NCI-H460 (cell line): ENCODE results near the gene MTCL1. TPM values are rescaled to one million over a fixed set of nuclear protein-coding genes. Genes with fewer than 3 reads are reported as not detected.

ENCODE experiments used
- DNase-seq: peaks from one replicate; pipeline ENCODE4 v3.0.0-alpha.2; 2016; ENCODE audit warnings: low read depth; ENCODE audit errors: extremely low read depth
- total RNA-seq: library from RNA; depleted of rRNA; stranded (reverse); fragments of >200 nt; shearing (Covaris generic); gene quantifications from 2 replicates; pipeline ENCODE4 v1.2.3, GENCODE V29; 2014

MTCL1 gene
- total RNA-seq, 1 experiment from 2014 or later = 27.0 TPM

DNA sequence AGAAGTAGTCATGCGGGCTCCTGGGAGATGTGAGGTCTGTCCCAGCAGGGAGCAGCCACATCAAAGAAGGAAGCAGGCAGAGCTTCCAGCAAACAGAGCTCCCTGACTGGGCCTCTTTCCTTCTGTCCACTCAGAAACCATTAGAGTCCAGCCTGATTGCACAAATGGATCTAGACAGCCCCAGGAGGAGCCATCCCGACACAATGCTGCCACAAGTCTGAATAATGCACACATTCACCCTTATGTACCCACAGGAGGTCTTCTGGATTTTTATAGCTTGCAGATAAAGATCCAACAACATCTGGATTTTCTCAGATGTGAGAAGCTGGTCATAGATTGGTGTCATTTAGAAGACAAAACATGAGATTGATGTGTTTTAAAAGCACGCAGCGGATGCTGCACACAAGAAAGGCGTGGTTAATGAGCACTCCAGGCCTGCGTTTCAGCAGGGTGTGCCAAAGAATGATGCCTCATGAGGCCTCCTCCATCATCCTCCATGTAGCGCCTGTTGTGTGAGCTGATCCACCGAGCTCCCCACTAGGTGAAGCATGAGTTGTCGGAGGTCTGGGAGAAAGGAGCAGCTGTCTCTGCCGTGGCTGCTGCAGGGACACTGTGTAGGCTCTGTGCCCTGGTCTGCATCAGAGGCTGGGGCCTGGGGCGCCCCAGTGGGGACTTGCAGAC, 60.6 kb downstream of the MTCL1 start:
- DNase-seq = no peak

DNA sequence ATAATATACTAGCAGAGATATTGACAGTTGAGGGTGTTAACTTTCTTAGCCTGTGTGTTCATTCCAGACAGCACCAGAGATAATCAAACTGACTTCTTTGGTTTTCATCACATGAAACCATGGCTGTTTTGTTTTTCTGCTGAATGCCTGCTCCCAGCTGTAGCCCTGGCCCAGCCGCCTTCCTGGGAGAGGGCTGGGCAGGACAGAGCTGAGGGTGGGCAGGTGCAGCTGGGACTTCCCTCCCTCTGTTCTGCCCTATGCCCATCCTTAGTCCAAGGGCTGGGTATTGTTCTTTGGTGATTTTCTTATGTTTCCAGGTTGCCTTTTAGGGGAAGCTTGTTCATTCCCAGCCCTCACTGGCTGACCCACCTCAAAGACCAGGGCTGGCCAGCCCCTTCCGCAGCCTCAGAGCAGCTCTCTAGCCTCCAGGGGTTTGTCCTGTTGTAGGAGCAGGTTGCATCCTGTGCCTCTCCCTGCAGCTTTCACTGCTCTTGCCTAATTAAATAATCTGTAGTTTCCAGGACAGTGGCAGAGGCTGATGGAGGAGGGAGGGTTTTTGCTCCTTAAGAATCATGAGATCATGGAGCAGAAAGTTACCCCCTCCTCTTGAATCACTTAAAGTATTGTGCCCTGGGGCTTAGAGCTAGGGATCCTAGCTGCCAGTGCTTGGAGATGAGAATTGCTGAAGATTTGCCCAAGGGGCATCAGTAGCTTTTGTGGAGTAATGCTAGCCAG, 61.4 kb downstream of the MTCL1 start:
- DNase-seq = no peak

DNA sequence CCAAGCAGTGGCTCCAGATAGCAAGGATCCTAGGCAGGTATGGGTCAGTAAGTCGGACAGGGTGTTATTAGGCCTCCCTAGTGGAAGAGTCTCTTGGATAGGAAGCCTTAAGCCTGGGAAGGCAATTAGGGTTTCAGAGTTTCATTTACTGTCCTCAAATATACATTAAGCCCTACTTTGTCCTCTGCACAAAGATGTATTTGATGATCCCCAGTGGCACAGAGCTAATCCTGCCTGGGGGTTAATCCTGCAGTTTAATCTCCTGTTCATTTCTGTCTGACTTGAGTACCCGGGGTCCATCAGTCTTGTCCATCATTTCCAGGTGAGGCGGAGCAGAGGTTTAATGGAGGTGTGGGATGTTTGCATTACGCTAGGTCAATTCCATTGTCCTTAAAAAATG, 62.0 kb downstream of the MTCL1 start:
- DNase-seq = no peak

DNA sequence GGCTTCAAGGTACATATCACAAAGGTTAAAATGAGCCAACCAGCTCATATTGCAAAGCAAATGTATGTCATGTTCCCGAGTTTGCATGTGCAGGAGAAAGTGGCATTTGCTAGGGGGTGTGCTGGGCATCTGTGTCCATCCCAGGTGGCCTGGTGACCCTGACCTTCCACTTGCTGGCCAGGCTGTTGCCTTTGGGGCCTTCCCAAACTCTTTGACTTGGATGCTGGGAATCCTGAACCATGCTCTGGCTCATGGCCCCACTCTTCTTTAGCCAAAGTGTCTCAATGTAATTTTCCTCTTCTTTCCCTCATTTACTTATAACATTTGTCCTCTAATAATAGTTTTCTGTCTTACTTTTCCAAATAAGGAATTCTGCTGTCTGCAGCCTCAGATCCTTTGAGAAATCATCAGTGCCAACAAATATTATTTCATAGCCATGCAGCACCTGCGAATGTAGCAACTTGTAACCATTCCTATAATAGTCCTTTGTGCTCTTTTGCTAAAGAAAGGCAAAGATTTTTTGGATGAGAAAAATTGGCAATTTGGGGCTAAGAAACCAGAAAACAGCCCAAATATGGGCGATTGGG, 64.2 kb downstream of the MTCL1 start:
- no peak for DNase-seq

DNA sequence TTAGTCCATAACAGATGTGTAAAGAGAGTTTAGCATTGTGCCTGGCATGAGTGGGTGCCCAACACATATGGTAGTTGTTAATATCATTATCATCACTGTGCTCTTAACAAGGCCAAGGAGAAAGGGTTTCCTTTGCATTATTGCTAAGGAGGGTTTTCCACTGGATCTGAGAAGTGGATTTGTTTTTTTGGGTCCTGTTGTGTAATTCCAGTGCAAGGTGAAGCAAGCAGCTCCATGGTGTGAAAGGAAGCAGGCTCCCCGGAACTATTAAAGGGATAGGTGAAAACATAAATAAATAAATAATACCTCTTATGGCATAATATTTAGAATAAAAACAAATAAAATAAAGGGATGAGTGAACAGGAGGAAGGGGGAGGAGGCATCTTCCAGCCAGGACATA, 65.3 kb downstream of the MTCL1 start:
- no peak for DNase-seq

DNA sequence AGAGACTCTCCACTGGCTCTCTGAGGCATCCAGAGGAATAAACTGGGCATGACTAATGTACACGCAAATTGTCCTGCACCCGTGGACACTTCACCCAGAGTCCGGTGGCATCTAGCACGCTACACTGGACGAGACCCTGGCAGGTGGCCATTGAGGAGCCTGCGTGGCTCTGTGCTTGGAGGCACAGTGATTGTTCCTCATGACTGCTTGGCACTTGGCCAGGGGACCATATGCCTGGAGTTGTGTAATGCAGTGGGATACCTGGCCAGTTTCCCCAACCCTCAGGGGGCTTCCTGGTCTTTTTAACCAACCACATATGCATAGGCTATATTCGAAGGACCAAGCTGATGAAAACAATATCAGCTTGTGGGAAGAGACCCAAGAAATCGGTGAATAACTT, 66.6 kb downstream of the MTCL1 start:
- no peak for DNase-seq

DNA sequence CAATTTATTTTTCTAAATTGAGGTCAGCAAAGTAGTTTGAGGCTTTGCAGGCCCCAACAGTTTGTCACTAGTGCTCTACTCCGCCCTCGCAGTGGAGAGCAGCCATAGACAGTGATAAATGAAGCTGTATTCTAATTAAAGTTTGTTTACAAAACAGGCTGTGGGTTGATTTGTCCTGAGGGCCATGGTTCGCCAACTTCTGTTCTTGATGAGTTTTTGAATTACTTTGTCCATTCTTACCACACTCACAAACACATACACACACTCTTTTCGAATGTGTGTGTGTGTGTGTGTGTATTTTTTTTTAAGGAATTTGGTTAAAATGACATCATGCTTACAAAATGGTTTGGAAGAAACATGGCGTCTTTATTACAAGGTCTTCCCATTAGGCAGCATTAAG, 68.6 kb downstream of the MTCL1 start:
- no peak for DNase-seq

DNA sequence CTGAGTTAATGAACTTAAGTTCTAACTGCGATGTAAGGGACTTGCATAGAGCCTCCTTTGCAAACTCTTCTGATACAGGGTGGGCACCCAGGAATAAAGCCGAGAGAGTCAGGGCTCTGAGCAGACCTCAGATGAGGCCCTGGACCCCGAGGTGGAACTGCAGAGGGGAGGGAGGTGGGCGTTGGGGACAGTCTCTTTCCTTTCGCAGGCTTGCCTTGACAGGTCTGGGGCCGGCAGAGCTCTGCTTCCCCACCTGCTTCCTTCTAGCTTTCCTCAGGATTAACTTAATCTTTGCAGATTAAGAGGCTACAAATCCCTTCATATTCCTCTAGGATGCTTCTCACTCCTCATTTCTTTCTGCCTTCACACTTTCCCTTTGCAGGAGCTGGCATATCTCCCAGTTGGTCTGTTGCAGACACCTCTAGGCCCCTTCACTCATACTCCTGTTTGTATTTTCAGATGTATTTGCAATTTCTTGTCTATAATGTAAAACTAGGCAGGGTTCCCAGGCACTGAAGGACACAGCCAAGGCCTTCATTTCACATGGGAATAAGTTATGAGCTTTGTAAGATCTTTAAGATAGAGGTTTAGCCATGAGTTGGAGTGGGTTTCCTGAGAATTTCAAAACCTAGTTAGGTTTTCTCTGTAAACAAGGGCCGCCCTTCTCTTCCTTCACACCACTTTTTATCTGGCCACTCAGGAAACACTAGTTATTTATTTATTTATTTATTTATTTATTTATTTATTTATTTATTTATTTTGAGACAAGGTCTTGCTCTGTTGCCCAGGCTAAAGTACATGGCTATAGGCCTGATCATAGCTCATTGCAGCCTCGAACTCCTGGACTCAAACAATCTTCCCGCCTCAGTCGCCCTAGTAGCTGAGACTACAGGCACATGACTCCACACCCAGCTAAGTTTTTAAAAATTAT, 70.9 kb downstream of the MTCL1 start:
- DNase-seq = no peak

DNA sequence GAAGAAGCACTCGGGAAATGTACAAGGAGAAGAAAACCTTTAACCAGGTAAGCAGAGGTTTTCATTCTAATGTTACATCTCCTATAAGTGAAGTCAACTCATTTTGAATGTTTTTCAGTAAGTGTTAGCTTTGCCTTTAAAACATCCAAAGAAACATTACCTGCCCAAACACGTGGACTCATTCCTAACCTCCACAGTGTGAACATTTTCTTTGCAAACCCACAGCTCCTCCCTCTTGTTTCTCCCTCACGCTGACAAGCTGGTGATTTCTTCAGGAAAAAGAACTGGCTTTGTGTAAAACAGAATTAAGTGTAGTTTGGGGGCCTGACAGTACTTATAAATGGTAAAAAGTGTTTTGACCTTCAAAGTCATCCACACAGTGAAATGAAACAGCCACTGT, 72.5 kb downstream of the MTCL1 start:
- no peak for DNase-seq

DNA sequence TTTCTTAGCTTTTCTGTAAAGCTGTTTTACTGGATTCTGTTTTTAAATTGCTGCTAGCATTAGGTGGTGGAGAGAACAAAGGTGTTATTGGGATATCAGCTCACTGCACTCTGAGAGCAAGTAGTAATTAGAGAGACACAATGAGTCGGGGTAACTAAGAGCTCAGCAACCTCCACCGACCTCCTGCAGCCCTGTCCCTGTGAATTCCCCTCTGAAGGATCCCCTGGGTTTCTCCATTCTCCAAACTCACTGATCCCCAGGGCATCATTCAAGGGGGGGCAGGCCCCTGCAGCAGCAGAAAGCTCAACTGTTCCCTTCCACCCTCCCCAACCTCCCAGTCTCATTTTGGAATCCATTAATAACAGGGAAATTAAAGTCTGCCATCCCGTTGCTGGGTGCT, 73.0 kb downstream of the MTCL1 start:
- DNase-seq = no peak

DNA sequence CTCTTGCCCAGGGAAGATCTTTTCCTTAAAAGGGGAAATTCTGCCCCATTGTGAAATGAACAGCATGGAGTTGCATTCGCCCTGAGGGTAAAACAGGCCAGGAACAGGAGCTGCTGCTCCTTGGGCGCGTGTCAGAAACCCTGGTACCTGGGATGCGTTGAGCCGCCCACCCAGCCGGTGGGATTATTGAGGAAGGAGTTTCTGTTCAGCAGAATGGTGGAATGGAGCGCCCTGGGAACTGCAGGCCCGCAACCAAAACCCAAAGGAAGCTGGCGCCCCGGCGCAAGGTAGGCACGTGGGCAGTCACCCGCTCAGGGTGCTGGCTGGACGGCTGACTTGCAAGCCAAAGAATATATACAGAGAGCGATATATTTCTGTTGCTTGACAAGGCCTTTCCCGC, 73.5 kb downstream of the MTCL1 start:
- DNase-seq = no peak

DNA sequence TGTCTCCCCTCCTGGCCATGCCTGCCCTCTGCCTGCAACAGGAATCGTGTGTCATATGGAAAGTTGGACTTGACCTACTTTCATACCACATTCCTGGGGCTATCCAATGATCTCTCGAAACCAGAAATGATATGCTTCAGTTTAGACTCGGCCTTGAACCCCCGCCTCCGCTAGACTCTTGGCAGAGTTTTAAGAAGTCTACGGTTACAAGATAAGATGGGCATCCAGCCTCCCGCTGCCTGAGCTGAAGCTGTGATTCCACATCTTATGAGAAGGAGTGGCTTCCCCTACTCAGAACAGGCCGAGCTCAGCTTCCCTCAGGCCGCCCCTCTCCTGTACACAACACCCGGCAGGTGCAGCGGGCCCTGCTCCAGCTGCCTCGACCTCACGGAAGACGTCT, 73.9 kb downstream of the MTCL1 start:
- DNase-seq = no peak

DNA sequence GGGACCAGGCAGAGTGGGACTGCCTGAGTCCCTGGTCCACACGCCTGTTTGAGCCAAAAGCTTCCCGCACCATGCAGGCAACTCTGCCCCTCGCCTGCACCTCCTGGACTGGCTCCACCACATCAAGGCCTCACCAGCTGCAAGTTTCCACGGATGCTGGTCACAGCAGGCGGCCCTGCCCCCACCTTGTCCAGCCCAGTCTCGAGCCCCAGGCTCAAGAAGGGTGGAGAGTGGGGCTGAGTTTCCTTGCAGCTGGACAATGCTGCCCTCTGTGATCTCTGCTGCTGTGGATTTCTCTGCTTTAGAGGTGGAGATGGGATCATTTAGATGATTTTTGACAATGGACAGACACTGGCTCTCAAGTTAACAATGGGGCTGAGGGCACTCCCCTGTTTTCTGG, 74.9 kb downstream of the MTCL1 start:
- no peak for DNase-seq

DNA sequence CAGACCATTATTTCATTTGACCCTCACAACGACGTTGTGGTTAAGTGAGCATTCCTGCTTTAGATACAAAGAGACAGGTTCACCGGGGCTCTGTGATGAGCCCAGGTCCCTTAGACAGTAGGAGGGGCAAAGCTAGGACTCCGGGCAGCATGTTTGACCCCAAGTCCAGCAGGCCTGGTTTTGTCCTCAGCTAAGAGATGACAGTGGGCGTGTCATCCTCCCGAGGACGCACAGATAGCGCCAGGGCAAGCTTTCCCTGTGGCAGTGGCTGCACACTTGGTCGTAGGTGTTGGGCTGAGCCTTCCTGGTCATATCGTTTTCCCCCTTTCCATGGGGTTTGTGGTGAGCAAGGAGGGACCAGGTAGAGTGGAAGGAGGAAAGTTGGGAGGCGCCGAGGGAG, 76.3 kb downstream of the MTCL1 start:
- no peak for DNase-seq

DNA sequence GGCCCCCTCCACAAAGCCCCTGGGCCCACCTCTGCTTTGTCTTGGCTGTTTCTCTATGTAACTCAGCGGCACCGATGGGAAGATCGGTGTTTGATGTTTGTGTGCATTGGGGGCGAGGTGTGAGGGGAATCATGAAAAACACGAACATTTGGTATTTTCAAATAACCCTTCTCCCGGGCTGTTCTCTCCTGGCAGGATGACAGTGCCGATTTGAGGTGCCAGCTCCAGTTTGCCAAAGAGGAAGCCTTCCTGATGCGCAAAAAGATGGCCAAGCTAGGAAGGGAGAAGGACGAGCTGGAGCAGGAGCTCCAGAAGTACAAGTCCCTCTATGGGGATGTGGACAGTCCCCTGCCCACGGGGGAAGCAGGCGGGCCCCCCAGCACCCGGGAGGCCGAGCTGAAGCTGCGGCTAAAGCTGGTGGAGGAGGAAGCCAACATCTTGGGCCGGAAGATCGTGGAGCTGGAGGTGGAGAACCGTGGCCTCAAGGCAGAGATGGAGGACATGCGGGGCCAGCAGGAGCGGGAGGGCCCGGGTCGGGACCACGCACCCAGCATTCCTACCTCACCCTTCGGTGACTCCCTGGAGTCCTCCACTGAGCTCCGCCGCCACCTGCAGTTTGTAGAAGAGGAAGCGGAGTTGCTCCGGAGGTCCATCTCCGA, 78.1 kb downstream of the MTCL1 start:
- no peak for DNase-seq

DNA sequence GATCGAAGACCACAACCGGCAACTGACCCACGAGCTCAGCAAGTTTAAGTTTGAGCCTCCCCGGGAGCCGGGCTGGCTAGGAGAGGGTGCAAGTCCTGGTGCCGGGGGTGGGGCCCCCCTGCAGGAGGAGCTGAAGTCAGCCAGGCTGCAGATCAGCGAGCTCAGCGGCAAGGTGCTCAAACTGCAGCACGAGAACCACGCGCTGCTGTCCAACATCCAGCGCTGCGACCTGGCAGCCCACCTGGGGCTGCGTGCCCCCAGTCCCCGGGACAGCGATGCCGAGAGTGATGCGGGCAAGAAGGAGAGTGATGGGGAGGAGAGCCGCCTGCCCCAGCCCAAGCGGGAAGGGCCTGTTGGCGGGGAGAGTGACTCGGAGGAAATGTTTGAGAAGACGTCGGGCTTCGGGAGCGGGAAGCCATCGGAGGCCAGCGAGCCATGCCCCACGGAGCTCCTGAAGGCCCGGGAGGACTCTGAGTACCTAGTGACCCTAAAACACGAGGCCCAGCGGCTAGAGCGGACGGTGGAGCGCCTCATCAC, 78.7 kb downstream of the MTCL1 start:
- no peak for DNase-seq

DNA sequence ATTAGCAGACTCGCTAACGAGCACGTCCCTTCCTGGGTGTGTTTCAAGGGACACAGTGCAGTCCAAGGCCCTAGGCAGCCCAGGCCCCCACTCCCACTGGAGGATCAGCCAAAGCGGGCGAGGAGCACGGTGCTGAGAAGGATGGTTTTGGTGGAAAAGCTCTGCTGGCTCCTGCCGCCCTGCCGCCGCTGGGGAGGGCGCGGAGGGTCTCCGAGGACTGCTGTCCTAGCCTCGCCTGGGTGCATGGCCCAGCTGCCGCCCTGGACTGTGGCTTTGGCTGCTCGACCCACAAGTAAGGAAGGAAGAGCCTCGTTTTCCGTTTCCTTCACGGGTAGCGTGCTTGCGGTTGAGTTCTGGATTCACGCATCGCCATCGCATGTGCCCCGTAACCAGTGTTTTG, 79.9 kb downstream of the MTCL1 start:
- DNase-seq = no peak

DNA sequence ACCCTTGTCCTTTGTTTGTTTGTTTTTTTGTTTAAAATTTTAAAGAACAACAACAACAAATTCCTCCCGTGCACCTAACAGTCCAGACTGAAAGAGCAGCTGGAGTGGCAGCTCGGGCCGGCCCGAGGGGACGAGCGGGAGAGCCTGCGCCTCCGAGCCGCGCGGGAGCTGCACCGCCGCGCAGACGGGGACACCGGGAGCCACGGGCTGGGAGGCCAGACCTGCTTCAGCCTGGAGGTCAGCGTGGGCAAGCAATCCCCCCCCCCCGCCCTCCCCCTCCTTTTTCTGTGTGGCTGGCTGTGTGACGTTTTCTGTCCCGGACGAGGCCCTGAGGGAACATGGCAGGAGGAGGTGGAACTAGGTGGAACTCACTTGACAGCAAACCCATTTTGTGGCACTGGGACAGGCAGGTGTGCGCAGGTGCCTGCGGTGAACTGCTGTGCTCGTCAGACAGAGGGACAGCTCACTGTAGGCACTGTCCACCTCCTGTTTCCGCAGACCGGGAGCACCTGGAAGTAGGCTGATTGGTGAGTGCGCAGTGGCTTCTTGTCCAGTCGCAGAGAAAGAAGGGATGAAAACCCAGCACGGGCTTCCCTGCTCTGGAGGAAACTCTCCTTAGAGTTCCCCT, 80.6 kb downstream of the MTCL1 start:
- no peak for DNase-seq

DNA sequence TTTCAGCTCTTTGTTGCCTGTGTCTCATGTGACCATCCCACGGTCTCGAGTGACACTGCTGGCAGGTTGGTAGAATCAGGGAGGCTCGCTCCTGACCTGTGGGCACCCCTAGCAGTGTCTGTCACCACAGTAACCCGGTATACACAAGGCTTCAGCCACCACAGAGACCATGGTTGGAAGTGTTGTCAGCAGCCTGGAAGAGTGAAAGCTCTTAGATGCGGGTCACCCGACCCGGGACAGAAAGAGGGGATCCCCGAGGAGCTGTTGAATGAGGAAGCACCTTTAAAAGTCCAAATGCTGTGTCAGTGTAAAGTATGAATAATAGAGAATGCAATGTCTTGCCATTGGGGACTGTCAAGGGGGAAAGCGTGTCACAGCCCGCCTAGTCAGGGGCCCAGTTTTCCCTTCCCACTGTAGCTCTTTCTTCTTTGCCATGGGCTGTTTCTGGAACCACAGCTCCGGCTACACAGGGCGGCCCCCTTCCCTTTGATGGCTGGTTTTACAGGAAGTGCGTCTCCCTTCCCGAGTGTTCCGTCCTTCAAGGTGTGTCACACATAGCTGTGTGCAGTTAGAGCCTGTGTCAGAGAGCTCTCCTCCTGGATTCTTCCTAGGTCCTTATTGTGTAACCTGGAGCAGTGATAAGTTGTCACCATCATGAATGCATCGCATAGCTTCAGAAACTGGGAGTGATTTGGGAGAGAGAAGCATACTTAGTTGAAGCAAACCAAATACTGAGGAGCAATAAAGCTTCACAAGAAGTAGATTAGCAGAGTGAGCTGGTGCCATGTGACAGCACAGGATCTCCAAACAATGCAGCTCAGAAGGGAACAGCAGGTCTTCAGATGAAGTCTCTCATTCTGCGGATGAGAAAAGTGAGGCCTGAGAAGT, 81.4 kb downstream of the MTCL1 start:
- no peak for DNase-seq
